Stimulated activated naive CD8-positive, alpha-beta T cell treated with anti-CD3 and anti-CD28 coated beads, Interleukin-15, Interleukin-2, amounts not matched to agents 100 U/mL and 50 U/mL, for 24 hours (primary cell): ENCODE data around the gene TMEM80.
A peak's percentile ranks its signal among the peaks of the same experiment; 100 is the strongest.

Experiments
- ATAC-seq: fragments of 150-1000 bp; cut with Tn5 transposase; one replicate; pipeline ENCODE4 v1.10.0; 2021
- DNase-seq: peaks from one replicate; pipeline ENCODE4 v3.0.0; 2021

TMEM80 gene

DNA sequence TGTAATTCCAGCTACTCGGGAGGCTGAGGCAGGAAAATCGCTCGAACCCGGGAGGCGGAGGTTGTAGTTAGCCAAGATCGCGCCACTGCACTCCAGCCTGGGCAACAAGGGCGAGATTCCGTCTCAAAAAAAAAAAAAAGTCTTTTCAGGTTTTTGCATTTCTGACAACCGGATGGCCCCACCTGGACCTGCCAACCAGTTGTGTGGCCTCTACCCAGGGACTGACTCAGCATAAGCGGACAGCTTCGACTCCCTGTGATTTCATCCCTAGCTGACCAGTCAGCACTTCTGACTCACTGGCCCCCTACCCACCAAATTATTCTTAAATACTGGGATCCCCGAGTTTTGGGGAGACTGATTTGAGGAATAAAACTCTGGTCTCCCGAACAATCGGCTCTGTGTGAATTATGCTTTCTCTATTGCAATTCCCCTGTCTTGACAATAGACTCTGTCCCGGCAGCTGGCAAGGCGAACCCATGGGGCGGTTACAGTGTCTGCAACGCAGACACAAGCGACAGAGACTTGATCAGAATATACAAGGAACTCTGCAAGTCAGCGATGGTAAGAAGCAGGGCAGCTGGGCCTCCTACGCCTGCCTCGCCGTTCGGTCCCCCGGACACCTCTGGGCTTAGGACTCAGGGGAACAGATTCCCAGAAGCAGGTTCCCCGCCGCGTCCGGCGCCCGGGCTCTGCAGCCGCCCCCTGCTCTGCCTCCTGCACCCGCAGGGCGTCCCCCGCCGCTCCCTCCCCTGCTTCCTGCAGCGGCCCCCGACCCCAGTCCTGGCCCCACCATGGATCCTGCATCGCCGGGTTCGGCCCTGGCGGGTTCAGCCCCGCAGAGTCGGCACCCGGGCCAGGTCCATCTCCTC is 50.9 kb downstream of the TMEM80 start:
- peak; percentile 28 for ATAC-seq
- DNase-seq, result no peak

DNA sequence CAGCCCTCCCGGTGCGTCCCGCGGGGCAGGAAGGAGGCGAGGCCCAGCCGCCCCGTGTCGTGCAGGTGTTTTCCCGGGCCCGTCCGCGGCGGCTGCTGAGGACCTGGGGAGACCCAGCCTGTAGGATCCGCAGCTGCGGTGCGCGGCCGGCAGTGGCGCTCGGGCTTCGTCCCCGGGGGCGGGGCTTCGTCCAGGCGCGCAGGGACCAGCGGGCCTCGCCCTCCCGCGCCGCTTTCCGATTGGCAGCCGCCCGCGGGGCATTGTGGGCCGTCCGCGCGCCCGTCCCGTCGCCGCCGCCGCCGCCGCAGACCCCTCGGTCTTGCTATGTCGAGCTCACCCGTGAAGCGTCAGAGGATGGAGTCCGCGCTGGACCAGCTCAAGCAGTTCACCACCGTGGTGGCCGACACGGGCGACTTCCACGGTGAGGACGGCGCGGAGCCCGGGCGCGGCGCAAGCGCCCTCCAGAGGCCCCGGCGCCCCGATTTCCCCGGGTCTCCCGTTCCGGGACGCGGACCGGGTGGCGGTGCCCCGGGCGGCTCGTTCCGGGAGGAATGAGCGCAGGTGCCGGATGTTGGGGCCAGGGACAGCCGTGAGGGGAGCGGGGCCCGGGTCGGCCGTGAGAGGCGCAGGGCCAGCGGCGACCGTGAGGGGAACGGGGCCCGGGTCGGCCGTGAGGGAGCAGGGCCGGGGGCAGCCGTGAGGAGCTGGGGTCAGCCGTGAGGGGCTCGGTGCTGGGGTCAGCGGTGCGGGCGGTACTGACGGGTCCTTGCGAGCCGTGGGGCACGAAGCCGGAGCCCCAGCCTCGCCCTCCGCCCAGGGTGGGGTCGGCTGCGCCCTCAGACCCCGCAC is 51.8 kb downstream of the TMEM80 start, which contains the start of gene TALDO1:
TALDO1 (plus strand) TSS at position 307 of the 849 bp plus-strand sequence; CDS start at position 325, 18 bp downstream.
- ATAC-seq (peak; percentile 94), DNase-seq (peak; percentile 94)

DNA sequence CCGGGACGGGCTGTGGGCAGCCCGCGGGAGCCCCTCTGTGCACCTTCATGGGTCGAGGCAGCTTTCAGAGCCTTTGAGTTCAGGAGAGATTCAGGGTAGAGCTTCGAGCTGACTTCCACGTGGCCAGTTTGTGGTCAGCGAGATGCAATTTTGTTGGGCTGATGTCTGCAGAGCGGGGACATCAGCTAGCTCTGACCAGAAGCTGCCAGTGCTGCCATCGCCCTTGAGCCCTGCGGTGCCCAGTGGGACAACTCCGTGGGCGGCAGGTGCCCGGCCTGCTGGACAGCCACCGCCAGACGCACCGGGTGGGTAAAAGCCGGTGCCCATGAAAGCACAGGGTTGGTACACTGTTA is 52.4 kb downstream of the TMEM80 start:
- no peak for ATAC-seq
- no peak for DNase-seq

DNA sequence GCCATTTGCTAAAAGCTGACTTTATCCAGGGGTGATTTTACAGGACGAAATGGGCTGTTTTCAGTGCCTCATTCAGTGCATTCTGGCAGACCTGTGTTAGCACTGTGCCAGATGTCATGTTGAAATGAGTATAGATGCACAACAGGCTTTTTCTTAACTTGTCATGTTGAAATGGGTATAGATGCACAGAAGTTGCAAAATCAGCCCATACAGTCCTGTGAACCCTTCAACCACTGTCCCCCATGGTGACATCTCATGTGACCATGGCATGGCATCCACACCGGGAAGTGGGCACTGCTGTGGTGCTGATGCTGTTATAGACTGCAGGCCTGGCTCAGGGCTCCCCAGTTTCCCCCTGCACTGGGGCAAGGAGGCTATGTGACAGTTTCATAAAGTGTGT is 54.1 kb downstream of the TMEM80 start:
- DNase-seq, result no peak

More for the DNA sequence above, 54.1 kb downstream of the TMEM80 start:
- no peak for ATAC-seq
